Measurements from ENCODE around the gene QDPR. TPM values are rescaled to one million over a fixed set of nuclear protein-coding genes. Genes with fewer than 3 reads are reported as not detected.
A peak's percentile ranks its signal among the peaks of the same experiment; 100 is the strongest.

Gene QDPR
- total RNA-seq, 1 donor from 2014 or later = 17.0 TPM

- Mint-ChIP-seq H3K36me3 (ENCODE audit: unreplicated experiment) (no peaks in the 10 kb centered on the region), H3K27me3 (ENCODE audit: unreplicated experiment) (peaks cover 8% of the 10 kb centered on the region), H3K27ac (ENCODE audit: unreplicated experiment) (no peak overlapping the region), H3K4me1 (ENCODE audit: unreplicated experiment) (no peaks in the 10 kb centered on the region), H3K9me3 (ENCODE audit: unreplicated experiment) (peaks cover 5% of the 10 kb centered on the region), H3K4me3 (ENCODE audit: unreplicated experiment) (no peak overlapping the region)
- DNase-seq (ENCODE audit: extremely low spot score, unreplicated experiment) = no peak
- TF ChIP-seq, protein P1, sequence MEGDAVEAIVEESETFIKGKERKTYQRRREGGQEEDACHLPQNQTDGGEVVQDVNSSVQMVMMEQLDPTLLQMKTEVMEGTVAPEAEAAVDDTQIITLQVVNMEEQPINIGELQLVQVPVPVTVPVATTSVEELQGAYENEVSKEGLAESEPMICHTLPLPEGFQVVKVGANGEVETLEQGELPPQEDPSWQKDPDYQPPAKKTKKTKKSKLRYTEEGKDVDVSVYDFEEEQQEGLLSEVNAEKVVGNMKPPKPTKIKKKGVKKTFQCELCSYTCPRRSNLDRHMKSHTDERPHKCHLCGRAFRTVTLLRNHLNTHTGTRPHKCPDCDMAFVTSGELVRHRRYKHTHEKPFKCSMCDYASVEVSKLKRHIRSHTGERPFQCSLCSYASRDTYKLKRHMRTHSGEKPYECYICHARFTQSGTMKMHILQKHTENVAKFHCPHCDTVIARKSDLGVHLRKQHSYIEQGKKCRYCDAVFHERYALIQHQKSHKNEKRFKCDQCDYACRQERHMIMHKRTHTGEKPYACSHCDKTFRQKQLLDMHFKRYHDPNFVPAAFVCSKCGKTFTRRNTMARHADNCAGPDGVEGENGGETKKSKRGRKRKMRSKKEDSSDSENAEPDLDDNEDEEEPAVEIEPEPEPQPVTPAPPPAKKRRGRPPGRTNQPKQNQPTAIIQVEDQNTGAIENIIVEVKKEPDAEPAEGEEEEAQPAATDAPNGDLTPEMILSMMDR (IDR thresholded peaks at IDR 0.05) = no peak
Measured at GRCh38 chr4:17531538-17532285, 19.8 kb upstream of the QDPR start.

DNA sequence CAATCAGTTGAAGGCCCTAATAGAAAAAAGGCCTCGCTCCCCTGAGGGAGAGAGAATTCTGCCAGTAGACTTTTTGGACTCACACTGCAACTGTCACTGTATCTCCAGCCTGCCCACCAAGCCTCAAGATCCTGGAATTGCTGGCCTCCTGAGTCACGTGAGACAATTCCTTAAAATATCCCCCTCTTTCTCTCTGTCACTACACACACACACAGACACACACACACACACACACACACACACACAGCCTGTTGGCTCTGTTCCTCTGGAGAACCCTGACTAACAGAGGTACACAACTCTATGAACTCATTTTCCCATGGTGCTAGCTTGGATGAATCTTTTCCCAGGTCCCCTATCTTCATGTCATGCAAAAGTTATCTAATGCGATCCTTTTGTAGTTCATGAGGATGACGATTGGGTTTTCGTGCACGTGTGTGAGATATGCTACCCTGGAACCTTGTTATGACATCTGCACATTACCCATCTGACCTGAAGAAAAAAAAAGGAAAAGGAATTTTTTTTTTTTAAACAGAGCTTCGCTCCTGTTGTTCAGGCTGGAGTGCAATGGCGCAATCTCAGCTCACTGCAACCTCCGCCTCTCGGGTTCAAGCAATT is 16.8 kb upstream of the QDPR start:
- TF ChIP-seq, protein P1 (IDR thresholded peaks at IDR 0.05) = no peak
- no peak overlapping the region for H3K27ac Mint-ChIP-seq (ENCODE audit: unreplicated experiment)
- no peak overlapping the region for H3K4me3 Mint-ChIP-seq (ENCODE audit: unreplicated experiment)
- H3K4me1 Mint-ChIP-seq (ENCODE audit: unreplicated experiment) = no peaks in the 10 kb centered on the region
- H3K27me3 Mint-ChIP-seq (ENCODE audit: unreplicated experiment) = peaks cover 10% of the 10 kb centered on the region
- H3K9me3 Mint-ChIP-seq (ENCODE audit: unreplicated experiment) = no peaks in the 10 kb centered on the region
- no peak for DNase-seq (ENCODE audit: extremely low spot score, unreplicated experiment)
- no peaks in the 10 kb centered on the region for H3K36me3 Mint-ChIP-seq (ENCODE audit: unreplicated experiment)

GRCh38 chr4:17526695-17527477 is 15.0 kb upstream of the QDPR start:
- Mint-ChIP-seq H3K4me3 (ENCODE audit: unreplicated experiment) (no peak overlapping the region), H3K9me3 (ENCODE audit: unreplicated experiment) (no peaks in the 10 kb centered on the region), H3K4me1 (ENCODE audit: unreplicated experiment) (no peaks in the 10 kb centered on the region), H3K27ac (ENCODE audit: unreplicated experiment) (no peak overlapping the region), H3K36me3 (ENCODE audit: unreplicated experiment) (no peaks in the 10 kb centered on the region), H3K27me3 (ENCODE audit: unreplicated experiment) (peaks cover 14% of the 10 kb centered on the region)
- TF ChIP-seq, protein P1 (IDR thresholded peaks at IDR 0.05) = no peak
- peak; percentile 72 for DNase-seq (ENCODE audit: extremely low spot score, unreplicated experiment)

DNA sequence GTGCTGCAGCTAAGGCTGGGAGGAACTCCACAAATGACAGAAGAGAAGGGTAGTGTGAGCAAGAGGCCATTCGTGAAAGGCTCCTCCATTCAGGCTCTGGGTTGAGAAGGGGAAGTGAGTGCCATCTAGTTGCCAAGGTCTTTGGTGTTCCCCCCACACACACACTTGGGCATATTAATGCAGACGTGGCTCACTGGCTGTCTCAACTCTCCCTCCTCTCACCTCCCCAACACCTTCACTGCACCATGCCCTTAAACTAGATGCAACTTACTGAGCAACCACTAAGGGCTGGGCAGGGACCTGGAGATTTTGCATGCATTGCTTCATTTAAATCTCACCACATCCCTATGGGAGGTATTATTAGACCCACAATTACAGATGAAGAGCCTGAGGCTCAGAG is 11.8 kb upstream of the QDPR start:
- no peaks in the 10 kb centered on the region for H3K9me3 Mint-ChIP-seq (ENCODE audit: unreplicated experiment)
- no peak for DNase-seq (ENCODE audit: extremely low spot score, unreplicated experiment)
- no peaks in the 10 kb centered on the region for H3K4me1 Mint-ChIP-seq (ENCODE audit: unreplicated experiment)
- TF ChIP-seq, protein P1 (IDR thresholded peaks at IDR 0.05) = no peak
- H3K27ac Mint-ChIP-seq (ENCODE audit: unreplicated experiment) = no peak overlapping the region
- peaks cover 25% of the 10 kb centered on the region for H3K27me3 Mint-ChIP-seq (ENCODE audit: unreplicated experiment)
- no peaks in the 10 kb centered on the region for H3K36me3 Mint-ChIP-seq (ENCODE audit: unreplicated experiment)
- no peak overlapping the region for H3K4me3 Mint-ChIP-seq (ENCODE audit: unreplicated experiment)

DNA sequence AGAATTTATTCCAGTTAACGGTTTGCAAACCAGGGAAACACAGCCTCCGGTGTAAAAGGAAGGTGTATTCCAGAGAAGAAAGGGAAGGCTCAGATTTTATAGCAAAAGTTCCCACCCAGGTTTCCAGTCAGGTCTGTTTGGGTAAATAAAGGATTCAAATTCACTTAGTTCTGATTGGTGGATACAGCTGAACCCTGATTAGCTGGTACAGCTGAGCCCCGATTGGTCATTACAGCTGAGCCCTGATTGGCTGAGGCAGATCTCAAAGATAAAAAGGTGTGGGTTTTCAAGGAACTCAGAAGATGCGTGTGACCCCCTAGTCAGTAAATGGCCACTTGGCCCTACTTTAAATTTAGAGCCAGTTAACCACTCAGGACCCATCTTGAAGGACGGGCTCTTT is 9.7 kb upstream of the QDPR start:
- no peak overlapping the region for H3K27ac Mint-ChIP-seq (ENCODE audit: unreplicated experiment)
- no peak for DNase-seq (ENCODE audit: extremely low spot score, unreplicated experiment)
- no peaks in the 10 kb centered on the region for H3K9me3 Mint-ChIP-seq (ENCODE audit: unreplicated experiment)
- H3K4me3 Mint-ChIP-seq (ENCODE audit: unreplicated experiment) = no peak overlapping the region
- H3K4me1 Mint-ChIP-seq (ENCODE audit: unreplicated experiment) = no peaks in the 10 kb centered on the region
- TF ChIP-seq, protein P1 (IDR thresholded peaks at IDR 0.05) = no peak
- no peaks in the 10 kb centered on the region for H3K36me3 Mint-ChIP-seq (ENCODE audit: unreplicated experiment)
- H3K27me3 Mint-ChIP-seq (ENCODE audit: unreplicated experiment) = peaks cover 35% of the 10 kb centered on the region
